Urinary bladder (tissue), 4 donors: ENCODE results near the gene GMEB2. TPM values are rescaled to one million over a fixed set of nuclear protein-coding genes. Genes with fewer than 3 reads are reported as not detected.
"Not testable (repeated sequence)": the region's sequence is repeated elsewhere in the genome, so short reads cannot be mapped to it uniquely, and the experiment has no call there.

Experiments
- DNase-seq: peaks from one replicate; pipeline ENCODE4 v3.0.0-alpha.2; 2015; ENCODE audit errors: extremely low spot score
- H3K27ac ChIP-seq: one replicate; pipeline ENCODE4 v1.5.1; 2013; ENCODE audit warnings: low read depth, mild to moderate bottlenecking, moderate library complexity
- H3K36me3 ChIP-seq: one replicate; pipeline ENCODE4 v1.6.1; 2013; ENCODE audit warnings: mild to moderate bottlenecking, moderate library complexity; ENCODE audit not compliant: insufficient read depth
- H3K4me1 ChIP-seq: one replicate; pipeline ENCODE4 v1.6.1; 2013; ENCODE audit warnings: mild to moderate bottlenecking, moderate library complexity; ENCODE audit not compliant: insufficient read depth
- H3K4me3 ChIP-seq: one replicate; pipeline ENCODE4 v1.5.1; 2013; ENCODE audit warnings: low read depth, low read length
- WGBS: extraction: QIAGEN DNeasy Blood & Tissue Kit; methylation state at CpG from one replicate; pipeline ENCODE4 v1.1.7; 2013; 5-methylcytosine and 5-hydroxymethylcytosine counted together
- polyA plus RNA-seq: library from polyadenylated mRNA; stranded (reverse); fragments of 200-250 nt; gene quantifications from one replicate; pipeline ENCODE4 v1.2.3, GENCODE V29; 2013
- total RNA-seq: library from RNA; depleted of rRNA; stranded (reverse); fragments of >200 nt; gene quantifications from one replicate; pipeline ENCODE4 v1.2.3, GENCODE V29; 2014
- donor health status: healthy with polysubstance abuse.
- donor health status: healthy.

Gene GMEB2
- total and polyA plus RNA-seq, 2 donors, result 7.7 to 12.1 TPM

DNA sequence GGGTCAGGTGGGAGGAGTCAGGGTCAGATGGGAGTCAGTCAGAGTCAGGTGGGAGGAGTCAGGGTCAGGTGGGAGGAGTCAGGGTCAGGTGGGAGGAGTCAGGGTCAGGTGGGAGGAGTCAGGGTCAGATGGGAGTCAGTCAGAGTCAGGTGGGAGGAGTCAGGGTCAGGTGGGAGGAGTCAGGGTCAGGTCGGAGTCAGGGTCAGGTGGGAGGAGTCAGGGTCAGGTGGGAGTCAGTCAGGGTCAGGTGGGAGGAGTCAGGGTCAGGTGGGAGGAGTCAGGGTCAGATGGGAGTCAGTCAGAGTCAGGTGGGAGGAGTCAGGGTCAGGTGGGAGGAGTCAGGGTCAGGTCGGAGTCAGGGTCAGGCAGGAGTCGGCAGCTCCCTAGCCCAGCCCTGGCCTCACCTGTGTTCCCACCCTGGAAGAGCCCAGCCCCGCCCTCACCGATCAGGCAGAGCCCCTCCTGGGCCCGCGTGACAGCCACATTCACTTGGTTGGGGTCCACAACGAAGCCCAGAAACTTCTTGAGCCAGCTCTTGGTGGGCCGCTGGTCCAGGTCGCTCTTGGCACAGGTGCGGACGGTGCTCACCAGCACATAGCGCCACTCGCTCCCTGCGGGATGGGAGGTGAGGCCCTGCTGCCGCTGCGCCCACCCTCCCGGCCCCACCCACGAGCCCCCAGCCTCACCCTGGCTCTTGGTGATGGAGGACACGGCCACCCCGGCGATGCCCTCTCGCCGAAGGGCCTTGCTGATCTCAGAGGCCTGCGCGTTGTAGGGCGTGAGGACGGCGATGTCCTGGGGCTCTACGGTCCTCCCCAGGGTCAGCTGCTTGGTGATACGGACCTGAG is 67.2 kb downstream of the GMEB2 start:
- H3K36me3 ChIP-seq, H3K4me3 ChIP-seq, DNase-seq, H3K4me1 ChIP-seq, H3K27ac ChIP-seq: not testable (repeated sequence)
- WGBS, result 95% methylated on average over 31 of the region's 31 CpGs

GRCh38 chr20:63558804-63559484 is 68.0 kb downstream of the GMEB2 start:
- WGBS, result 95% methylated on average over 14 of the region's 14 CpGs

GRCh38 chr20:63557481-63557891 is 69.4 kb downstream of the GMEB2 start:
- Histone ChIP-seq H3K27ac (no peak overlapping the region), H3K4me3 (no peak overlapping the region), H3K36me3 (peaks cover 4% of the 10 kb centered on the region), H3K4me1 (no peaks in the 10 kb centered on the region)
- WGBS, result 89% methylated on average over 19 of the region's 19 CpGs
- no peak for DNase-seq

More at GRCh38 chr20:63558804-63559484, 68.0 kb downstream of the GMEB2 start:
- Histone ChIP-seq H3K4me3 (no peak overlapping the region), H3K27ac (no peak overlapping the region), H3K4me1 (no peaks in the 10 kb centered on the region), H3K36me3 (peaks cover 4% of the 10 kb centered on the region)
- DNase-seq, result no peak

GRCh38 chr20:63556873-63557478 is 69.9 kb downstream of the GMEB2 start:
- H3K4me1 ChIP-seq, result no peaks in the 10 kb centered on the region
- H3K36me3 ChIP-seq, result peaks cover 2% of the 10 kb centered on the region
- WGBS, result 62% methylated on average over 23 of the region's 23 CpGs
- no peak for DNase-seq
- no peak overlapping the region for H3K27ac ChIP-seq
- no peak overlapping the region for H3K4me3 ChIP-seq

- no peak for DNase-seq
- Histone ChIP-seq H3K4me1 (no peaks in the 10 kb centered on the region), H3K27ac (no peak overlapping the region), H3K4me3 (no peak overlapping the region), H3K36me3 (peaks cover 2% of the 10 kb centered on the region)
- WGBS, result 92% methylated on average over 45 of the region's 45 CpGs
These were observed 71.1 kb downstream of the GMEB2 start for GRCh38 chr20:63555661-63556381.

DNA sequence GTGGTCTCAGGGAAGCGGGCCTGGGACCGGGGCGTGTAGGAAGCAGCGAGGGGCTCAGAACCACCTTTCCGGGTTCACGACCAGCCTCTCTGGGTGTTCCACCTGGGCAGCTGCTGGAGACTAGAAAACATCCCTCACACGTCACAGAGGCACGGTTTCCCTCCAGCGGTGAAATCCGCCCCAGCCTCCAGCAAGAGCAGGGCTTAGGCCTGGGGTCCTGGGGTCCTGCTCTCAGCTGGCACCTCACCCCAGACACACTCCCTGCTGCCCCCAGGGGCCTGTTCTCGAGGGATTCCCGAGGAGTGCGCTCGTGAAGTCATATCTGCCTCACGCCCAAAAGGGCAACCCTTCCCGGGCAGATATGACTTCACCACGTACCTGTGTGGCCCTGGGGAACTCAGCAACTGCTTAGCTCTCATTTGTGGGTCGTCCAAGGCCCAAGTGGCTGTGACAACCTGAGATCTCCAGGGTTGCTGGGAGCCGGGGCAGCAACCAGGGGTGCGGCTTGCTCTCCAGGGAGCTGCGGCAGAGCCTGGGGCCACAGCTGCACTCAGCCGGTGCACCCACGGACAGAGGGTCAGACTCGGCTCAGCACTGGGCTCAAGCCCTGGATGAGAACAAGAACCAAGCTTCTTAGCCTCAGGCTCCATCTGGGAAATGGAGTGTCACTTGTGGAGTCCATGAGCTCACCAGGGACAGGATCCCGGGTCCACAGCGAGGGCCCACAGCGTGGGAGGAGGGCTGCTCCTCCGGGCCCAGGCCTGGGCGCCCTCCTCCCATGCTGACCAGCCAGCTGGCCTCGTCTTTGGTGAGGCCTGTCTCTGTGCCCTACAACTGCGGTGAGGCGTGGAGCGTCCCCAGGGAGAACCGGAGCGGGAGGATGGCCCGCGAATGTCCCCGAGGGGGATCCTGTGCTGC is 72.3 kb downstream of the GMEB2 start:
- Histone ChIP-seq H3K4me1 (no peaks in the 10 kb centered on the region), H3K4me3 (peak overlapping the region; percentile 47), H3K36me3 (peaks cover 2% of the 10 kb centered on the region), H3K27ac (no peak overlapping the region)
- no peak for DNase-seq
- 75% methylated on average over 38 of the region's 38 CpGs for WGBS

GRCh38 chr20:63553933-63554290 is 73.0 kb downstream of the GMEB2 start, which contains the start of gene FNDC11:
Gene FNDC11, plus strand, starts transcription at chr20:63554159. Its CDS starts 1,505 bp downstream, at chr20:63555664.
- Histone ChIP-seq H3K36me3 (peaks cover 2% of the 10 kb centered on the region), H3K27ac (peak within 1 kb of the TSS; percentile 13), H3K4me1 (no peaks in the 10 kb centered on the region), H3K4me3 (peak within 1 kb of the TSS; percentile 47)
- no peak for DNase-seq
- 1% methylated on average over 34 of the region's 34 CpGs for WGBS

DNA sequence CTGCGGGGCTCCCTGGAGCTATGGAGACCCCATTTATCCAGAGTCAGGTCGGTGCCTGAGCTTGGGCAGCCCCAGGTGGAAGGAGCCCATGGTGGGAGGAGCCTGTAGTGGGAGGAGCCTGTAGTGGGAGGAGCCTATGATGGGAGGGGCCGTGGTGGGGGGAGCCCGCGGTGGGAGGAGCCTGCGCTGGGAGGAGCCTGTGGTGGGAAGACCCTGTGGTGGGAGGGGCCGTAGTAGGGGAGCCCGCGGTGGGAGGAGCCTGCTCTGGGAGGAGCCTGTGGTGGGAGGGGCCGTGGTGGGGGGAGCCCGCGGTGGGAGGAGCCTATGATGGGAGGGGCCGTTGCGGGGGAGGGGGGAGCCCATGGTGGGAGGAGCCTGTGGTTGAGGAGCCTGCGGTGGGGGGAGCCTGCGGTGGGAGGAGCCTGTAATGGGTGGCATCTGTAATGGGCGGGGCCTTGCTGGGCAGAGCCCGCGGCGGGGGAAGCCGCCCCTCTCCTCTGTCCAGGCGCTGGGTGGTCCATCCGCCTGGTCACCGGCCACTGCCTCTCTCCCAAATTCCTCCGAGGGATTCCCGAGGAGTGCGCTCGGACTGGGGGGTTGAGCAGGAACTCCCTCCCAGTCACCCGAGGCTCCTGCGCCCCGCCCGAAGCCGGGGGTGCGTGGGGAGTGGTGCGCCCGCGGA is 73.5 kb downstream of the GMEB2 start:
- H3K4me3 ChIP-seq, result peak overlapping the region; percentile 47
- 2% methylated on average over 37 of the region's 37 CpGs for WGBS
- H3K36me3 ChIP-seq, result no peaks in the 10 kb centered on the region
- peak overlapping the region; percentile 13 for H3K27ac ChIP-seq
- DNase-seq, result no peak
- no peaks in the 10 kb centered on the region for H3K4me1 ChIP-seq

DNA sequence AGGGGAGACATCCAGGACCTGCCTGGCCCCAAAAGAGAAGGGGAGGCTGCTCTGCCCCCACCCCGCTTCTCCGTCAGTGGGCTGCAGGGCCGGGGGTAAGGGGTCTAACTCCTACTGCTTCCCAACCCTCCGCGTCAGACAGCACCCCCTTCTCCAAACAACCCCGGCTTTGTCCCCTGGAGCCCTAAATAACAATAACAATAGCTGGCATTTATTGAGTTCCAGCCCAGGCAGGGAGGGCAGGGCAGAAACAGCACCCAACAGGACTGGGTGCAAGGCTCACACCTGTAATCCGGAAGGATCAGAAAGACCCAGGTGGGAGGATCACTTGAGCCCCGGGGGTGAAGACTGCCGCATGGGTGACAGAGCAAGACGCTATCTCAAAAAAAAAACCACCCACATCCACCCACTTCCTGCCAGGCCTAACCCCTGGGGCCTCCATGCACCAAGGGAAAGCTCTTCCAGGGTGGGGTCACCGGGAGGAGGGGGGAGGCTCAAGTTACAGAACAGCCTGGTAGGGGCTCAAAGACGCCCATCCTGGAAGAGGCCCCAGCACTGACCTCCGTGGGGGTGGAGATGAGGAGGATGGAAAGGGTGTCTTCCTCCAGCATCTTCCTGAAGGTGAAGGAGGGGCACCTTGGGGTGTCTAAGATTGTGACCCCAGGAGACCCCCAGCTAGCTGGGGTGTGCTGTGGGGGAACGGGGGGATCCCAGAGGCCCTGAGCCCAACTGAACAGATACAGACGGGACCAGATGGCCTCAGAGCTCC is 74.2 kb downstream of the GMEB2 start:
- no peak overlapping the region for H3K4me3 ChIP-seq

DNA sequence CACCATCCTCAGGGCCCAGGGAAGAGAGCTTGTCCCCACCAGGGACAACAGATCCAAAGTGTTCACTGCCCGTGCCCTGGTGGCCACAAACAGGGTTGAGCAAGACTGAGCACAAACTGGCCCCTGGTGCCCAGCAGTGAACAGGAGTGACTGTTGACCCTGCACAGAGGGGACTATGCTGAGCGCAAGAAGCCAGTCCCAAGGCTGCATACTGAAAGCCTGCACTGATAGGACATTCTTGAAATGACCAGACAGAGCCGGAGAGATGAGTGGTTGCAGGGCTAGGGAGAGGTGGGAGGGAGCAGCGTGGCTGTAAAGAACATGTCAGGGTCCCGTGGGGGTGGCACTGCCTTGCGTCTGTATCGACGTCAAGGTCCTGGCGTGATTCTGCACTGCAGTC is 75.8 kb downstream of the GMEB2 start:
- H3K36me3 ChIP-seq, result no peaks in the 10 kb centered on the region
- no peak overlapping the region for H3K27ac ChIP-seq
- no peaks in the 10 kb centered on the region for H3K4me1 ChIP-seq
- WGBS, result 41% methylated on average over 9 of the region's 9 CpGs
- DNase-seq, result no peak
- H3K4me3 ChIP-seq, result no peak overlapping the region

More for the DNA sequence above, 74.2 kb downstream of the GMEB2 start:
- H3K36me3 ChIP-seq, result no peaks in the 10 kb centered on the region
- DNase-seq, result no peak
- WGBS, result 35% methylated on average over 15 of the region's 15 CpGs
- no peaks in the 10 kb centered on the region for H3K4me1 ChIP-seq
- H3K27ac ChIP-seq, result no peak overlapping the region

DNA sequence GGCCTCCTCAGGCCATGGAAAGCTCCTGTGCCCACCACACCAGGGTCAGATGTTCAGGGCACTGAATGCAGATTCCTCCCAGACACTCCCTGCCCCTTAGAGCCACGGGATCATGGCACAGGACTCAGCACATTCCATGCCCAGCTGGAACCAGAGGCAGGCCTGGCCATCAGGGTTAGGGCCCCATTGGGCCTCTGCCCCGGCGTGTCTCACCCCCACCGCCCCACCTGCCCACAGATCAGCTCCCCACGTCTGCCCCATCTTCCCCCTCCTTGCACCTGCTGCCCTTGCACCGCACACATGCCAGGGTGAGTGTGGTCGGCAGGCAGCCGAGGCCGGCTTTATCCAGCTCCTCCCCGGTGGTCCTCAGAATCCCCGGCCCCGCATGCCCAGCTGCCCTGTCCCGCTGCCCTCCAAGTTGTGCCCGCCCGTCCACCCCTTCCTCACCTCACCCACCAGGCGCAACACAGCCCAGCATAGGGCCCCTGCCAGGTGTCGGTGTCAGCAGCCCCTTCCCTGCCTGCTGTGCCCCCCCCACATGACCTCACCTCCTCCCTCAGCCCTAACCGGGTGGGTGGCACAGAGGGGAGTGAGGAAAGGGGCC is 77.1 kb downstream of the GMEB2 start:
- Histone ChIP-seq H3K4me3 (no peak overlapping the region), H3K4me1 (no peaks in the 10 kb centered on the region), H3K27ac (no peak overlapping the region), H3K36me3 (no peaks in the 10 kb centered on the region)
- 83% methylated on average over 18 of the region's 18 CpGs for WGBS
- DNase-seq, result no peak
